CD4-positive, alpha-beta T cell treated with Interleukin-15 for 4 hours (primary cell): ENCODE measurements around the gene ADAM8.

Source experiments
- DNase-seq: peaks from one replicate; pipeline ENCODE4 v3.0.0-alpha.2; 2020; ENCODE audit warnings: low spot score

The ADAM8 gene

GRCh38 chr10:133308421-133309099 lies 31.9 kb upstream of the ADAM8 start, which contains the start of the genes TUBGCP2 and ZNF511:
TUBGCP2 (minus strand) TSS chr10:133308872; CDS start chr10:133302941, 5,931 bp downstream.
ZNF511 (plus strand) TSS chr10:133308914; CDS start chr10:133308944, 30 bp downstream.
- peak; percentile 89 for DNase-seq

- peak; percentile 92 for DNase-seq
These were observed 31.2 kb upstream of the ADAM8 start for GRCh38 chr10:133307776-133308420.

DNA sequence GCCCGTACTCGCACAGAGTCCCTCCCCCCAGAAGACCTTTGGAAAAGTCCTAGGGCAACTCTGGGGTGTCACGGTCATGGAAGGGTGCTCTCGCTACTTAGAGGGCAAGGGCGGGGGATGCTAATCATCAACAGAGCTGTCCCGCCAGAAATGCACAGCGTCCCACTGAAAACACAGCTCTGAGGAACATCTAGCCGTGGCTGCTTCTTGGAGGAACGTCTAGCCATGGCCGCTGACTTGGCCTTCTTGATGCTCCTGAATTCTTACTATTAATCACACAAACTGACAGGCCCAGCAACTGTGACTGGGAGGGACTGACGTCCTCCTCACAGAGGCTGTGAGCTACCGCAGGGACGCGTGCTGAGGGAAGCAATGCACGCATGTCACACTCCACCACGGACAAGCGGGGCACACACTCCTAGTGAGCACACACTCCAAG lies 30.3 kb upstream of the ADAM8 start:
- DNase-seq, result no peak

DNA sequence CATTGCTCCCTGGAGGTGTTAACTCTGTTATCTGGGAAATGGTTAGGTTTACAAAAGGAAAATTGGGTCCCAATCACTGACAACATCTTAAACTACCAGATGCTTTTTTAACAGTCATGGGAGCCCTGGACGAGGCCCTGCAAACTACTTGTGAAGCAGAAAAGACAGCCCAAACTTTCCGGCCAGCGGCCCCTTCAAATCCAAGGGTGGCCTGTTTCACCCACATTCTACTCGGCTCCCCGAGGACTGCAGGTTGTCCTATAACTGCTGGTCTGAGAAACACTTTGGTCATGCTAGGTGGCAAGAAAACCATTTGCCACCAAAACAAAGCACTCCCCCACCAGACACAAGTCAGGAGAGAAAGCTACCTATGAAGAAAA lies 29.4 kb upstream of the ADAM8 start:
- no peak for DNase-seq

GRCh38 chr10:133303206-133303605 lies 26.5 kb upstream of the ADAM8 start:
- no peak for DNase-seq

DNA sequence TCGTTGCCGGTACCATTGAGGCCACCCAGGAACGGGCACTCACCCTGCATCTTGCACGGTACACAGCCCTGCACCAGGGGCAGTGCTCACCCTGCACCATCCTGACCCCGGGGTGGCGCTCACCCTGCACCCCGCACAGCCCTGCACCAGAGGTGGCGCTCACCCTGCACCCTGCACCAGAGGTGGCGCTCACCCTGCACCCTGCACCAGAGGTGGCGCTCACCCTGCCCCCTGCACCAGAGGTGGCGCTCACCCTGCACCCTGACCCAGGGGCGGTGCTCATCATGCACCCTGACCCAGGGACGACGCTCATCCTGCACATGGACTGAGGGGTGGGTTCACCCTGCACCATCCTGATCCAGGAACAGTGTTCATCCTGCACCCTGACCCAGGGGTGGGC lies 25.6 kb upstream of the ADAM8 start:
- no peak for DNase-seq

GRCh38 chr10:133299738-133300137 lies 23.1 kb upstream of the ADAM8 start:
- no peak for DNase-seq

GRCh38 chr10:133299224-133299623 lies 22.6 kb upstream of the ADAM8 start:
- DNase-seq, result no peak

GRCh38 chr10:133298466-133298865 lies 21.8 kb upstream of the ADAM8 start:
- DNase-seq, result no peak

- no peak for DNase-seq
These were observed 20.8 kb upstream of the ADAM8 start for GRCh38 chr10:133297504-133297903.

GRCh38 chr10:133295426-133296320 lies 19.0 kb upstream of the ADAM8 start:
- DNase-seq, result no peak

DNA sequence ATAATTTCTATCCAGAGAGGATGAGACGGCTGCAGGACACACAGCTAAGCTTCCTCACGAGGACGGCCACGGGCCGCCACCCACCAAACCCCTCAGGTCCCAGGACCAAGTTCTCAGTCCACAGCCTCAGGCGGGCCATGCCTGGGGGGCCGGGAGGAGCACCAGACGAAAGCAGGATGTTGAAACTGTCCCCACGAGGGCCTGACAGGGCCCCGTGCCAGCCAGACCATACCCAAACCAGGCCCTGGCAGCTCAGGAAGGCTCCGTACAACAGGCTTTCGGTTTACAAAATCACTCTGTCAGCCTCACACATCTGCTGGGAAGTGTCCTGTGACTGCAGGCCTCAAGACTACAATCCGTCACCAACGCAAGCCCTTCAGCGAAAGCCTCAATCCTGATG lies 17.5 kb upstream of the ADAM8 start:
- no peak for DNase-seq

DNA sequence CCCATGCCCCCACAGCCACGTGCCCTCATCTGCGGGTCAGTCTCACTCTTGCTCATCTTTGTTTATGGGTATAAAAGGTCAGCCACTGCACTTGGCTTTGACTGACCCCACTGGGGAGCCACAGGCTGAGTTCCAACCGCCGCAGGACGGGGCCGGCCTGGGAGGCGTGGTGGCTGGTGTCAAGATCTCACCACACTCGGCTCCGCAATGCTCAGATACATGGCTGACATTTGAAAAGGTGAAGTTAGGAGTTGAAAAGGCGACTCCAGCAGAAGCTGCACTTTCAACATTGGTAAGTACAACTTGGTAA lies 17.1 kb upstream of the ADAM8 start:
- DNase-seq, result no peak

DNA sequence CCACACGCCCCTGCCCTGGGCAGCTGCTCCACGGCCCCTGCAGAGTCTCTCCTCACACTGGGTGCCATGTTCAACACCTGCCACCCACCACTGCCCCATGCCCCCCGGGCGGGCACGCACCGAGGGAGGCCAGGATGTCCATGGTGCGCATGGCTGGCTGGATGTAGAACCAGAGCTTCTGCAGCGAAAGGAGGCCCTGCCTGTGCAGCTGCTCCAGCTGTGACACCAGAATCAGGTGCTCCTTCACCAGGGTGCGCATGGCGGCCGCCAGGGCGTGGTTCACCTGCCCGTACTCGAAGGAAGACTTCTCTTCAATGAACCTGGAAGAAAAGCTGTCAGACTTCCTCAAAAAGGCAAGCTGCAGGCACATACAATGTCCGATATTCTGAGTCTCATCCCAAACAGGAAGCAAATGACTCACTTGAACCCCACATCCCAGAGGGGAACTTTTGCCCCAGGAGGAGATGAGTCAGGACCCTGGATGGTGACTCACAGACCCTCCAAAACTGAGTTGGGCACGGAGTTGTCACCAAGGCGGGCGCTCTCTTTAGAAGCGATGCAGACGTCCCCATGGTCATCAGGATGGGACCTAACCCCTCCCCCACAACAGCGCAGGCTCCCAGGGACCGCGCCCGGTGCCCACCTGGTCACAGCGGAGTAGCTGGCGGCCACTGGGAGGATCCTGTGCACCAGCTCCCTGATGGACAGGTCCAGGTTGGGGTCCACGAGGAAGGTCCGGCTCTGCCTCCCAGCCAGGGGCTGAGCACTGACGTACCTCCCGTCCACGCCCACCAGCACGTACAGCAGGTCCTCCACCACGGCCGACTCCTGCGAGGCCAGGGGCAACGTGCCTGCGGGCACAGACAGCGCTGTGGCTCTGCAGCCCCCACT lies 16.5 kb upstream of the ADAM8 start:
- DNase-seq, result peak; percentile 27

- DNase-seq, result no peak
These were observed 13.1 kb upstream of the ADAM8 start for GRCh38 chr10:133289761-133290160.

DNA sequence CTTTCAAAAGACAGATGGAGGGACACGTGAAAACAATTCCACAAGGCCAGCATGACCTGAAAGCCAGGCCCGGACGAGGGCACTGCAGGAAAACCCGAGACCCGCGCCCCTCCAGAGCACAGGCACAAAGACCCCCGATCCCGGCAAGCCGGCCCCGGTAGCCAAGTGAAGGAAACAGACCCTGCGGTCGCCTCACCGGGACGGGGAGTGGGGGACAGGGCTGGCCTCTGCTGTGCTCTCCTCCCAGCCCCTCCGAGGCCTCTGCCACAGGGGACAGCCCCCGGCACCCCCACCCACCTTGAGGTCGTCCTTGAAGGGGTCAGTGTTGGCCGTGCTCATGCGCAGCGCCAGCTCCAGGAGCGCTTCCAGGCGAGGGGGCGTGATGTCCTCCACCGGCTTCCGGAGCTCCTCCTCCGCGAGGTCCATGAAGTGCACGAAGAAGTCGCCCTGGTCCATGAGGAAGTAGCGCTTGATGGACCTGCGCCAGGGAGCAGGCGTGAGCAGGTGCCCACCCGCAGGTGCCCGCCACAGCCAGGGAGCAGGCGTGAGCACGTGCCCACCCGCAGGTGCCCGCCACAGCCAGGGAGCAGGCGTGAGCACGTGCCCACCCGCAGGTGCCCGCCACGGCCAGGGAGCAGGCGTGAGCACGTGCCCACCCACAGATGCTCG lies 11.3 kb upstream of the ADAM8 start:
- no peak for DNase-seq

DNA sequence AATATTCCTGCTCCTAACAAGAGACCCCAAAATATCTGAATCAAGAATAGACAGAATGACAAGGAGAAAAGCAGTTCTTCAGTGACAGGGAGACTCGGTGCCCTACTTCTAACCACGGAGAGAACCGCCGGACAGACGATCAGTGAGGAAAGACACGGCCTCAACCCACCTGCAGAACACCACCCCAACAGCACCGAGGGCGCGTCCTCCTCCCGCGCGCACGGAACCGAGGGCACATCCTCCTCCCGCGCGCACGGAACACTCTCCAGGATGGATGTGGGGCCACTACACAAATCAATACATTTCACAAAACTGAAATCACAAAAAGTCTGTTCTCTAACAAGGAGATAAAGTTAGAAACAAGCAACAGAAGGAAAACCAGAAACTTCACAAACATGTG lies 9.7 kb upstream of the ADAM8 start:
- DNase-seq, result no peak

DNA sequence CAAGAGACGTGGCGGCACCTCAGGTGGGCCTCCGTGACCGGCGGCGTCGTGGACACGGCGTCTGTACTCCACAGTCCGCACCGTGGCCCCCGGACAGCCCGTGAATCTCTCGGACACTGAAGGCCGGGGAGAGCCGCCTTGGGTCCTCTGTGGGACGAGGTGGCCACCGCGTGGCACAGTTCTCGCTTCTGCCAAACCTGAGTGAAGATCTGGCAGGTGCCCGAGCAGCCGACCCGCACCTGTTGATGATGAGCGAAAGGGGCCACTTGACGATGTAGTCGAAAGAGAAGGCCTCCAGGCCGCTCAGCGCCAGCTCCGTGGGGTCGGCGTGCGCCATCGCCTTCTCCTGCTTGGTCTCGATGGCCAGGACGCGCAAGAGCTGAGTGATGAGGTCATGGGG lies 8.5 kb upstream of the ADAM8 start:
- no peak for DNase-seq

DNA sequence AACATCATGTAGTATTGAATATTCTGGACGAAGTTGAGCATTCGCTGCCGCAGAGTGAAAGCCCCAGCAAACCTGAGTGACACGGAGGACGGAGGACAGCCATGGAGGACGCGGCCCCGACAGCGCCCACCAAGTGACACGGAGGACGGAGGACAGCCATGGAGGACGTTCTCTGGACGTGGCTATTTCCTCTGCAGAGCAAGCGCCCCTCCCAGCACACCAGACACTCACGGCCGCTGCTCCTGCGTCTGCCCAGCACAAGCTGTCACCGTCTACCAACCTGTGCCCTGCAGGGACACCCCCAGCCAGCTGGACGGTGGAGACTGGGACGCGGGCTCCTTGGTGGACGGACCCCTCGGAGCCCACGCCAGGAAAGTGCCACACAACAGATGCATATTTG lies 7.3 kb upstream of the ADAM8 start:
- DNase-seq, result no peak

DNA sequence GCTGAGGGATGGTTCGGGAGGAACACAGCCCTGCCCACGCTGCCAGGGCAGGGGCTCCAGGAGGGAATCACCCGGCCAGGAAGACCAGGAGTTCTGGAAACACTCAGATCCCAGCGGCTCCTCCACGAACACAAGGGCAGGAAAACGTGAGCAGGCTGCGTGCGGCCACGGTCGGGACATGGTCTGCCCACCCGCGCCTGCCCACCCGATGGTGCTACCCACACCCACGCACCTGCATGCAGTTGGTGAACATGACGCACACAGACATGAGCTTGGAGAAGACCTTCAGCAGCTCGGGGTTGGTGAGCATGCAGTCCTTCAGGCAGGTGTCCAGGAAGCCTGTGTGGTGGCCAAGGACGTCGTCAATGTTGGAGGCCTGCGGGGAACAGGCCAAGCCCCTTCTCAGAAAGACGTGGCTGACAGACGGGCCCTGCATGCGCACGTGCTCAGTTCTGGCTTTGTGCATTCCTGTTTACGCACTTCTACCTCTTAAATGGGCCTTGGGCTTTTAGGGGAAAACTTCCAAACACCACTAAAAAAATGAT lies 6.2 kb upstream of the ADAM8 start:
- DNase-seq, result no peak
